WTC11 (cell line): ENCODE results near the gene UBR2.

Experiments used
- CREB1 ChIP-seq: sonication (generic); formaldehyde crosslinking; IDR thresholded peaks from 2 replicates; pipeline ENCODE4 v1.8.0; 2023; ENCODE audit warnings: mild to moderate bottlenecking, missing genetic modification reagents
- CTCF ChIP-seq: fragments of 200-600 bp; IDR thresholded peaks from 2 replicates; pipeline ENCODE4 v1.8.0; 2022; ENCODE audit warnings: antibody characterized with exemption
- NFATC4 ChIP-seq: fragments of 250-450 bp; sonication (Bioruptor Pico); IDR thresholded peaks from 2 replicates; pipeline ENCODE4 v1.9.0; 2021; ENCODE audit warnings: mild to moderate bottlenecking
- ZNF425 ChIP-seq: fragments of 250-450 bp; sonication (Bioruptor Pico); conservative IDR thresholded peaks from 2 replicates; pipeline ENCODE4 v1.9.0; 2021; ENCODE audit warnings: mild to moderate bottlenecking

GRCh38 chr6:42637681-42638080 is 73.9 kb downstream of the UBR2 start:
- no peak for TF ChIP-seq CREB1
- TF ChIP-seq NFATC4 (CRISPR knock-in tag): no peak
- no peak for TF ChIP-seq CTCF
- no peak for TF ChIP-seq ZNF425
